ENCODE results near the gene SCLY.

Gene SCLY

DNA sequence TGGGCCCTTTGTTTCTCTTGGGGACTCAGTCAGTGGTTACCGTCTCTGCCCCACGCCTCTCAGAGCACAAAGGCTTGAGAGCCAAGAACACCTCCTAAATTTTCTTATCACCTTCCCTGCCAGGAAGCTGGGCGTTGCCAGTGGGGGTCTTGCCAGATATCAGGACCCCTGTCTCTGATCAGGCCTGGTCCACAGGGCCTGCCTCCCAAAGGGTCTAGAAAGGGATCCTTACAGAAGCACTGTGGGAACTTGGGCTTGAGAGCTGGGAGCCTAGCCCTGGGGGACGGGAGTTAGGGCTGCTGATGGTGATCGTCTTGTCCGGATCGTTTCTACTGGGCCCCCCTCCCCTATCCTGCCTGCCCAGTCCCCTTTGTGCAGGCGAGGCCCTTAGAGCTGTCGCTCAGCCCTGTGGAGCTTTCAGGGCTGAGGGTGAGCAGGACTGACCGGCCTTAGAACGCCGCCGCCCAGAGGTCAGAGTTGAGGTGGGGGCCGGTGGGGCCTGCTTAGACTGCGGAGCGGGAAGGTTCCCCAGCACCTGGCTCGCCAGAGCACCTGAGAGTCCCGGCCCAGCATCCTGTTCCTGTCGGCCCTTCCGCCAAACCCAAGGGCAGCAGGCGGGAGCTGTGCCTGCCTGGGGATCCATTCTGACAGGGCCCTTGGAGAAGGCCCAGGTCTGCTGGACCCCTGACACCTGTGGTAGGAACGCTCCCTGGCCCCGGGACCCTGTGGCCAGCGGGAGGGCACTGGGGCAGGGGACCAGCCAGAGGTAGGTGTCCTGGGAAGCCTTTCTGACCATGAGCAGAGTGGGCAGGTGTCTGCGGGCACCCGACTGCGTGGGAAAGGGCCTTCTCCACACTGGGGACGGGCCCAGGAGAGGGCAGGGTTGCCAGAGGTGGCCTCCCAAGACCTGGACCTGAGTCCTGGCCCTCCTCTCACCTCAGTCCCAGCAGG lies 40.3 kb downstream of the SCLY start (continued):
- TF ChIP-seq, protein P1, sequence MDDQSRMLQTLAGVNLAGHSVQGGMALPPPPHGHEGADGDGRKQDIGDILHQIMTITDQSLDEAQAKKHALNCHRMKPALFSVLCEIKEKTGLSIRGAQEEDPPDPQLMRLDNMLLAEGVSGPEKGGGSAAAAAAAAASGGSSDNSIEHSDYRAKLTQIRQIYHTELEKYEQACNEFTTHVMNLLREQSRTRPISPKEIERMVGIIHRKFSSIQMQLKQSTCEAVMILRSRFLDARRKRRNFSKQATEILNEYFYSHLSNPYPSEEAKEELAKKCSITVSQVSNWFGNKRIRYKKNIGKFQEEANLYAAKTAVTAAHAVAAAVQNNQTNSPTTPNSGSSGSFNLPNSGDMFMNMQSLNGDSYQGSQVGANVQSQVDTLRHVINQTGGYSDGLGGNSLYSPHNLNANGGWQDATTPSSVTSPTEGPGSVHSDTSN (CRISPR knock-in tag; IDR thresholded peaks at IDR 0.05): no peak
- TF ChIP-seq SP7 (tag by site-specific recombination; IDR thresholded peaks at IDR 0.05) (no peak), ZNF223 (tag by site-specific recombination; IDR thresholded peaks at IDR 0.05) (no peak), ZNF350 (tag by site-specific recombination; IDR thresholded peaks at IDR 0.05) (no peak), ZFP37 (tag by site-specific recombination; IDR thresholded peaks at IDR 0.05) (no peak)
- TF ChIP-seq, protein P2, sequence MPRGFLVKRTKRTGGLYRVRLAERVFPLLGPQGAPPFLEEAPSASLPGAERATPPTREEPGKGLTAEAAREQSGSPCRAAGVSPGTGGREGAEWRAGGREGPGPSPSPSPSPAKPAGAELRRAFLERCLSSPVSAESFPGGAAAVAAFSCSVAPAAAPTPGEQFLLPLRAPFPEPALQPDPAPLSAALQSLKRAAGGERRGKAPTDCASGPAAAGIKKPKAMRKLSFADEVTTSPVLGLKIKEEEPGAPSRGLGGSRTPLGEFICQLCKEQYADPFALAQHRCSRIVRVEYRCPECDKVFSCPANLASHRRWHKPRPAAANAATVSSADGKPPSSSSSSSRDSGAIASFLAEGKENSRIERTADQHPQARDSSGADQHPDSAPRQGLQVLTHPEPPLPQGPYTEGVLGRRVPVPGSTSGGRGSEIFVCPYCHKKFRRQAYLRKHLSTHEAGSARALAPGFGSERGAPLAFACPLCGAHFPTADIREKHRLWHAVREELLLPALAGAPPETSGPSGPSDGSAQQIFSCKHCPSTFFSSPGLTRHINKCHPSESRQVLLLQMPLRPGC (tag by site-specific recombination; IDR thresholded peaks at IDR 0.05): no peak

DNA sequence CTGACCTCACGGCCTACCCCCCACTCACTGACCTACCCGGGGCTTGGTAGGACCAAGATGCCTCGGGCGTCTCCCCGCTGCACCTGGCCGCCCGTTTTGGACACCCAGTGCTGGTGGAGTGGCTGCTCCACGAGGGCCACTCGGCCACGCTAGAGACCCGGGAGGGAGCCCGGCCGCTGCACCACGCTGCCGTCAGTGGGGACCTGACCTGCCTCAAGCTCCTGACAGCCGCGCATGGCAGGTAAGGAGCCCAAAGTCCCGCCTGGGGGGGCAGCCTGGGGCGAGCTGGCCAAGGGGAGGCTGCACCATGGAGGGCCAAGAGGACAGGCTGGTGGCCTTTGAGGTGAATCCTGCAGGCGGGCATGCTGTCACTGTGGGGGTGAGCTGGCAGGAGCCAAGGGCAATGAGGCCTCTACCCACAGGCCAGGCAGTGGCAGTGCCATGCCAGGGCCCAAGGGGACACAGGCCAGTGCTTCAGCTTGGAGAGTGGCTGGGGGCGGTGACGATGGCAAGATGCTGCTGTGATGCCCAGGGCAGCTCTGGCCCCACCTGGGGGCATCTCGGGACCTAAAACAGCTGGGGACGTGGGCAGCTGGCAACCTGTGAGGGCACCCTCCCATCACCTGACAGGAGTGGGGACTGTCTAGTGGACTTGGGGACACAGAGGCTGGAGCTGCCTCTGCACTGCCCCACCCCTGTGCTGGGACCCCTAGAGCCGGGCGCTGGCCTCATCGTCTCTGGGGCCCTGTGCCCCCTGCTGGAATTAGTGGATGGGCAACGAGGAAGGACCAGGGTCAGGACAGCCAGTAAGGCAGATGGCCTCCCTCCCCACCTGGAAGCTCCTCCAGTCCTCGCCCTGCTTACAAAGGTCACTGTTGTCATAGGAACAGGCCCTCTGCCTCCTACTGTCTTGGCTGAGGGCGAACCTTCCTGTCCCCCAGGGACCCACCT lies 41.4 kb downstream of the SCLY start:
- POLR2A ChIA-PET: no interaction called here
- no peak overlapping the region for H3K4me3 ChIP-seq (ENCODE audit: low read depth, low read length)
- no peaks in the 10 kb centered on the region for H3K36me3 ChIP-seq (ENCODE audit: control insufficient read depth in 2 of 2, insufficient read depth in 1 of 2, low read length in 2 of 2)
- CTCF ChIA-PET: interaction anchor here (0.7 to 0.9 kb wide), 2 partner anchors 13 to 58 kb away, joined by 3 to 4 read pairs; no protein-coding TSS in a partner anchor
- TF ChIP-seq ZNF785 (tag by site-specific recombination; IDR thresholded peaks at IDR 0.05) (no peak), ZNF449 (tag by site-specific recombination; IDR thresholded peaks at IDR 0.05) (no peak), SETDB1 (IDR thresholded peaks at IDR 0.05; ENCODE audit: insufficient read length, low read length) (no peak)
- no peaks in the 10 kb centered on the region for H3K9me3 ChIP-seq (ENCODE audit: control insufficient read depth, insufficient read depth, low read depth, low read length)
- H3K27ac ChIP-seq (ENCODE audit: extremely low read depth, low read depth, low read length): no peak overlapping the region
- H3K4me1 ChIP-seq (ENCODE audit: control insufficient read depth, insufficient read depth, low read length): no peaks in the 10 kb centered on the region

DNA sequence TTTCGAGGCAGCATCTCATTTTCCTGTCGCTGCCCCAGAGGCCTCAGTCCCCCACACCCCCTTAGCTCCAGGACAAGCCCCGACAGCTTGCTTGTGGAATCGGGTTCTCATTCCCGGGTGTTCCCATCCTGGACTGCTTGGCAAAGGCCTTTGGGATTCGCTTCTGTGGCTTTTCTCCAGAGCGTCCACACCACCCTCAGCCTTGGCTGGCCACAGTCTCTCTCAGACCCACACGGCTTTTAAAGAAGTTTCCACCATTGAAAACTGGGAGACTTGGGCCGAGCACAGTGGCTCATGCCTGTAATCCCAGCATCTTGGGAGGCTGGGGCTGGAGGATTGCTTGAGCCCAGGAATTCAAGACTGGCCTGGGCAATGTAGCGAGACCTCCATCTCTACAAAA lies 42.1 kb downstream of the SCLY start:
- Histone ChIP-seq H3K4me1 (ENCODE audit: control insufficient read depth, insufficient read depth, low read length) (no peaks in the 10 kb centered on the region), H3K36me3 (ENCODE audit: control insufficient read depth in 2 of 2, insufficient read depth in 1 of 2, low read length in 2 of 2) (no peaks in the 10 kb centered on the region), H3K27ac (ENCODE audit: extremely low read depth, low read depth, low read length) (no peak overlapping the region), H3K9me3 (ENCODE audit: control insufficient read depth, insufficient read depth, low read depth, low read length) (no peaks in the 10 kb centered on the region), H3K4me3 (ENCODE audit: low read depth, low read length) (no peak overlapping the region)
- ChIA-PET CTCF (no interaction called here), POLR2A (no interaction called here)
- TF ChIP-seq ZNF560 (tag by site-specific recombination; IDR thresholded peaks at IDR 0.05; ENCODE audit: borderline replicate concordance): no peak
- peak; percentile 42; the same call in 1 of the 2 replicates for TF ChIP-seq ZNF341 (tag by site-specific recombination; IDR thresholded peaks at IDR 0.05; ENCODE audit: low read depth)
- no peak for TF ChIP-seq ZSCAN5A (tag by site-specific recombination; IDR thresholded peaks at IDR 0.05)
